GM18502 (cell line): Measurements from ENCODE around the gene PANK4.
"Not testable (repeated sequence)": the region's sequence is repeated elsewhere in the genome, so short reads cannot be mapped to it uniquely, and the experiment has no call there.

Experiments
- ATAC-seq: cut with Tn5 transposase; IDR thresholded peaks from one replicate; pipeline ENCODE4 v1.9.1; 2021; ENCODE audit warnings: mild to moderate bottlenecking; ENCODE audit not compliant: unreplicated experiment, poor library complexity

The PANK4 gene

GRCh38 chr1:2559509-2560298 lies 33.3 kb upstream of the PANK4 start:
- ATAC-seq = no peak

GRCh38 chr1:2558861-2559260 lies 32.5 kb upstream of the PANK4 start:
- ATAC-seq = no peak

- no peak for ATAC-seq
Observed at GRCh38 chr1:2558420-2558819, 32.0 kb upstream of the PANK4 start.

GRCh38 chr1:2557482-2558400 lies 31.3 kb upstream of the PANK4 start:
- no peak for ATAC-seq

- peak; percentile 17 for ATAC-seq
Observed at GRCh38 chr1:2556678-2557481, 30.5 kb upstream of the PANK4 start.

GRCh38 chr1:2556277-2556677 lies 29.9 kb upstream of the PANK4 start, which contains the start of gene TNFRSF14:
Gene TNFRSF14, plus strand, starts transcription at chr1:2556371. Its CDS starts 294 bp downstream, at chr1:2556665.
- peak; percentile 35 for ATAC-seq

GRCh38 chr1:2555634-2556276 lies 29.4 kb upstream of the PANK4 start:
- peak; percentile 42 for ATAC-seq

- ATAC-seq = no peak
Observed at GRCh38 chr1:2554621-2555387, 28.4 kb upstream of the PANK4 start.

GRCh38 chr1:2553871-2554620 lies 27.6 kb upstream of the PANK4 start:
- ATAC-seq = no peak

- not testable (repeated sequence) for ATAC-seq
Observed at GRCh38 chr1:2553076-2553475, 26.7 kb upstream of the PANK4 start.

- no peak for ATAC-seq
Observed at GRCh38 chr1:2552189-2552588, 25.8 kb upstream of the PANK4 start.

GRCh38 chr1:2551544-2551943 lies 25.1 kb upstream of the PANK4 start:
- ATAC-seq = not testable (repeated sequence)

- not testable (repeated sequence) for ATAC-seq
Observed at GRCh38 chr1:2550309-2550861, 24.0 kb upstream of the PANK4 start.

GRCh38 chr1:2549367-2550029 lies 23.1 kb upstream of the PANK4 start:
- not testable (repeated sequence) for ATAC-seq

GRCh38 chr1:2548068-2548589 lies 21.7 kb upstream of the PANK4 start:
- peak; percentile 18 for ATAC-seq

- no peak for ATAC-seq
Observed at GRCh38 chr1:2547210-2548067, 21.0 kb upstream of the PANK4 start.
